ENCODE measurements around the gene ALKBH7.

ALKBH7 gene

DNA sequence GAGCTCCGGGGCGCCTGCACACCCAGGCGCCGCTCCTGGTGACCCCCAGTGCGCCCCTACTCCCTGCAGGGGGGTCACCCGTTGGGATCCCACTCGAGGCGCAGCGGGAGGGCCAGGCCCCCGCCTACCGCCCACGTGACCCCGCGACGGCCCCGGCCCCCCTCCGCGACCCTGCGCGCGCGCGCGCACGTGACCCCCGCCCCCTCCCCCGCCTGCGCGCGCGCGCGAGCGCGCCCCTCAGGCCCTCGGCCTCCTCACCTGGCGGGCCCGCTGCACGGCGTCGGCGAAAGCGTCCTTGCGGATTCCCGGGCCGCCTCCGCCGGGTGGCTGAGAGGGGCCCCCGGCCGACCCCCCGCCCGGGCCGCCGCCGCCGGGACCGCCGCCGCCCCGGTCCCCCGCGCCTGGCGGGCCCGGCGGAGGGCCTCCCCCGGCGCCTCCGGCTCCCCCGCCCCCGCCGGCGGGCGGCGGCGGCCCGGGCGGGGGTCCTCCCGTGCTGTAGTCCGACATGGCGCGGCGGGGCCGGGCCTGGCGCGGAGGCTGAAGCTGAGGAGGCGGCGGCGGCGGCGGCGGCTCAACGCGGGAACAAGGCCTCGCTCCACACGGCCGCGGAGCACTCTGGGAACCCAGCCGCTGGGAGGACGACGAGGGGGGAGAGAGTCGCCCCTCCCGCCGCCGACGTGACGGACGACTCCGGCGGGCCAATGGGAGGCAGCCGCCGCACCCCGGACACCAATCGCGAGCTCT, 51.8 kb downstream of the ALKBH7 start, which contains the start of gene KHSRP:
KHSRP (minus strand) TSS at position 617 of the 744 bp plus-strand sequence; CDS start at position 507, 110 bp downstream.
- no peak for DNase-seq (ENCODE audit: low read depth)

Data from activated T-cell treated with anti-CD3 and anti-CD28 coated beads for 24 hours (primary cell).